ENCODE results near the gene VASN.
"Not testable (repeated sequence)": the region's sequence is repeated elsewhere in the genome, so short reads cannot be mapped to it uniquely, and the experiment has no call there.

VASN gene

DNA sequence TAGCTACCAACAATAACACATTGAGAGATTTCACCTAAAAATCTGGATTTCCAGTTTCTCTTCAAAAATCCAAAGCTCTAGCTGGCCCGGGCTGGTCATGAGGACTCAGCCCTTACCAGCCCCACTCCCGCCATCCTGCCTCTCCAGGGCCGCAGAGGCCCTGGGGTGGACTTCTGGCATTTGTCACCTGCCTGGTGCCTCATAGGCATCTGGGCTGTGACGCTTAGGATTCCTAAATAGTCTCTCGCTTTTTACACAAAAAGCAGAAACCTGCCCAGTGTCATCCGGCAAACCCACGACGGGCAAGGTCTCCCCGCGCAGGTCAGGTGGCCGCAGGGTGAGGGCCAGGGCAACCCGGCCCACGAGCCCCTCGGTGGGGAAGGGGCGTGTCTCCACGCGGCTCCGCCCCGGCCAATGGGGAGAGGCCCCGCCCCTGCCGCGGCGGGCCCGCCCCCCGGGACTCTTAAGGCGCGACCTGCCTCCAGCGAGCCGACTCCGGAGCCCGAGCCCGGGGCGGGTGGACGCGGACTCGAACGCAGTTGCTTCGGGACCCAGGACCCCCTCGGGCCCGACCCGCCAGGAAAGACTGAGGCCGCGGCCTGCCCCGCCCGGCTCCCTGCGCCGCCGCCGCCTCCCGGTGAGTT lies at the start of gene VASN:
Gene VASN, plus strand, starts transcription at position 492 of the 644 bp plus-strand sequence. CDS start 9,030 bp downstream, outside the sequence.
- DNase-seq, result peak; percentile 70

DNA sequence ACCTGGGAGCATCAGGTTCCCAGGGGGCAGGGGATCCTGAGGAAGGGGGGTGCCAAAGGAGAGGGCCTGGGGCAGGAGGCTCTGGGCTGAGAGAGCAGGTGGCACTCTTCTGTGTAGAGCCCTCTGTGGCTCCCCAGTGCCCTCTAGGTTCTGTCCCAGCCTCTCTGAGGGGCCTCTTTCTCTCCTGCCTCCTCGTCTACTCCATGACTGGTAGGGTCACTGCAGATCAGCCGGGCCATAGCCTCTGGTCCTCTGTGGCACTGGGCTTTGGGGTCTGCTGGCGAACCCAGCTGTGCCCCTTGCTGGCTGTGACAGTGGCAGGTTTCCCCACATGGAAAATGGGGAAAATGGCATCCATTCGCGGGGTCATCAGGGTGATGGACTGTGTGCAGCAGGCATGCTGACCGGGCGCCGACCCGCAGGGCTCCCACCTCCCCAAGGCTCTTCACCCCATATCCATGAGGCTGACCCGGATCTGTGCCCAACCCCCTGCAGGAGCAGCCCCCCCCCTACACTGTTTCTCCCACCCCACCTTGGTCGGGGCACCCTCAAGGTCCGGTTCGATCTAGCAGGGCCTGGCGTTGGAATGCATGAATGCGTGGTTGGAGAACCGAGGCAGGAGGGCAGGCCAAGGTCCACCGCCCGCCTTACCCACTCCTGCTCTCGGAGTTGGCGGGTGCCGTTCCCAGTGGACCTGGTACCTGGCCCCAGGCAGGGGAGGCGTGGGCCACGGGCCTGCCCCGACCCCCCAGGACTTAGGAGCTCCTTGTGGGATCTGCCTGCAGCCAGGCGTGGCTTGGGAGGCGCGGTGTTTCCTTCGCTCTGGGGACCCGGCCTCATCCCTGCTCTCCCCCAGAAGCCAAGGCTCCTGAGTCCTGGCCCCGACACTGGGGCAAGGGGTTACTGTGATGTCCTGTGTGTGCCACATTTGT lies 49.3 kb upstream of the VASN start:
- DNase-seq, result no peak

DNA sequence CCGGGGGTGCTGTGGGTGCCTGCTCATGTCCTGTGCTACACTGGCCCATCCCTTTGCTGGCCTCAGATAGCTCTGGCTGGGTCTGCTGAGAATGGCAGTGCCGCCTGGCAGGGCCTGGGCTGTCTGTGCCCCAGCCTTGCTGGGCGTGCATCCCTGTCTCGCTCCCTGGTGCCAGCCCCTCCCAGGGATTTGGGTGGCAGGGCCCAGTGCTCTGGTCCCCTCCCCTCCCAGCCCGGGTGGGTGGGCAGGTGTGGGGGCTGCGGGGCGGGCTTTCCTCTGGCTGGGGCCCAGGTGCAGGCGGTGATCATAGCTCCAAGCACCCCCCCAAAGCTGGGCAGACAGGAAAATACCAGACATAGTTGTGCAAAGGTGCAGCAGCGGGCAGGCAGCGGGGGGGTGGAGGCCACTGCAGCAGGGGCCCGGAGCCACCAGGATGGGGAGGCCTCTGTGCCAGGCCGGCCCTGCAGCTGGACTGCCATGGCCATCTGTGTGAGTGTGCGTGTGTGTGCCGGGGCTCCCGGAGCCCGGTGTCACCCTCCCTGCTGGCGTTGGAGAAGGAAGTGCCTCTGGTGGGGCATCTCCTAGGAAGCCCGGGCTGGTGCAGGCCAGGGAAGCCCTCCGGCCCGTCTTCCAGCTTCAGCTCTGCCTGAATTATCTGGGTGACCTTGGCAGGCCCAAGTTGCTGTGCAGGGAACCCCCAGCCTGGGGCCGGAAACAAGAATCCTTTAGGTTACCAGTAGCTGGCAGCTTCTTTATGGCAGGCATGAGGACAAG lies 48.4 kb upstream of the VASN start:
- DNase-seq, result no peak

DNA sequence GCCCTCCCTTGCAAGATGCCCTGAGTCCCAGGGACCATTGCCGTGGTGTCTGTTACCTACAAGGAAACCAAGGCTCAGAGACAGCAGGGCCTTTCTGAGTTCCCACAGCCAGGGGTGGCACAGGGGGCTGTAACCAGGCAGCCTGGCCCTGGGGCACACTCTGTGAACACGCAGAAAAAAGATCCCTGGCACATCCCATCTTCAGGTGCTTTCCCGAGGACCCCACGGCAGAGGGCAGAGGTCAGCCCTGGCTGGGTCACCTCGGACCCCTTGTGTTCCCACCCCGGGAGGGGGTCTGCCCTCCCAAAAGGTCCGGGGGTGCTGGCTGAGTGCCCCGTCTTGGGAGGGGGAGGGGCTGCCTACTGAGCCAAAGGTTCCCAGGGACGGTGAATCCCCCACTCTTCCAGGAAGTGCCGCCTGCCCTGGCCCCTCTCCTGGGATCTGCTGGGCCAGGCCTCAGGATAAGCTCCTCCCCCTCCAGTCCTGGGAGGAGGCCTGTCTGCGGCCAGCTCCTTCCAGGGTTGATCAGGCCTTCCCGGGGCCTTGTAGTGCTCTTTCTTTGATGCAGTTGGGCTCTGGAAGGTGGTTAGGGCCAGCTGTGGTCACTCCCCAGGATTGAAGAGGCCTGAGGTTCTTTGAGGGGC lies 47.7 kb upstream of the VASN start:
- DNase-seq, result no peak

DNA sequence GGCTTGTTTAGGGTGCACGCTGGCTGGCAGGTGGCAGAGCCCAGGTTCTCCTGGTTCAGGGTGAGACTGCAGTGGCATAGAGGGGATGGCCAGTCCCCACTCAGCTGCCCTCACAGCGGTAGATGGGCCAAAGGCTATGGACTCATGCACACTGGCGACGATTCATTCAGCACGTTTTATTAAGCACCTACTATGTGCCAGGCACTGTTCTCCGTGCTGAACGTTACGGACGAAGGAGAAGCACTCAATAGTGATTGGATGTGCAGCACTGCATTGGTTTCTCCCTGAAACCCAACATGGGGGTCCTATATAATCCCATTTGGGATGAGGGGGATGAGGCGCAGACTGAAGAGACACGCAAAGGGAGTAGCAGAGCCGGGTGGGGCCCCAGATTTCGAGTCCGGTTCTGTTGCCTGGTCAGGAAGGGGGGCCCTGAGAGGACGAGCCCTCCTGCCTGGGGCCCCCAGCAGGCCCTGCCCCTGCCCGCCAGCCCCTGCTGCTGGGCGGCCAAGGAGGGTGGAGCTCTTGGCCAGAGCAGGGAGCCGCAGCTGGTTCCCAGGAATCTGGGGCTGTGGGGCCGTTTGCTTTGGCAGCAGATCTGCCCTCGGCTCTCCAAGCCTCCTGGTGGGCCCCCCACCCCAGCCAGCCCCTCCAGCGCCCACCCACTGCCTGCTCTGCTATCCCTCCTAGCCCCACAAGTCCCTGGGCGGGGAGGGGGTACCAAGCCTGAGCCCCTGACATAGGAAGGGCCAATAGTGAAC lies 47.0 kb upstream of the VASN start:
- no peak for DNase-seq

DNA sequence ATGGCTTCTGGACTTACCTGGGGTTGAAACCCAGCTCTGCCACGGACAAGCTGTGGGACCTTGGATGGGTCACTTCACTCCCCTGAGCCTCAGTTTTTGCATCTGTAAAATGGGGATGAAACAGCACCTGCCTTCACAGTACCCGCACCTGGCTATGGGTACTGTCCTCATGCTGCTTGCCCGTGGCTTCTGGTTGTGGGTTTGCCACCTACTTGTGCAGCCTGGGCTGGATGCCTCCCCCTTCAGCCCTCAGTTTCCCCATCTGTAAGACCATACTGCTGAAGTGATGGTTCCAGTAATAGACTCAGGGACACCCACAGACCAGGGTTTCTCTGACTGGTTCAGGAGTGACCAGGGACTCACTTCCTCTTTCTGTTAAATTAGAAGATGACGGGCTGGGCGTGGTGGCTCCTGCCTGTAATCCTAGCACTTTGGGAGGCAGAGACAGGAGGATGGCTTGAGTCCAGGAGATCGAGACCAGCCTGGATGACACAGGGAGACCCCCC lies 46.3 kb upstream of the VASN start:
- peak; percentile 40 for DNase-seq

DNA sequence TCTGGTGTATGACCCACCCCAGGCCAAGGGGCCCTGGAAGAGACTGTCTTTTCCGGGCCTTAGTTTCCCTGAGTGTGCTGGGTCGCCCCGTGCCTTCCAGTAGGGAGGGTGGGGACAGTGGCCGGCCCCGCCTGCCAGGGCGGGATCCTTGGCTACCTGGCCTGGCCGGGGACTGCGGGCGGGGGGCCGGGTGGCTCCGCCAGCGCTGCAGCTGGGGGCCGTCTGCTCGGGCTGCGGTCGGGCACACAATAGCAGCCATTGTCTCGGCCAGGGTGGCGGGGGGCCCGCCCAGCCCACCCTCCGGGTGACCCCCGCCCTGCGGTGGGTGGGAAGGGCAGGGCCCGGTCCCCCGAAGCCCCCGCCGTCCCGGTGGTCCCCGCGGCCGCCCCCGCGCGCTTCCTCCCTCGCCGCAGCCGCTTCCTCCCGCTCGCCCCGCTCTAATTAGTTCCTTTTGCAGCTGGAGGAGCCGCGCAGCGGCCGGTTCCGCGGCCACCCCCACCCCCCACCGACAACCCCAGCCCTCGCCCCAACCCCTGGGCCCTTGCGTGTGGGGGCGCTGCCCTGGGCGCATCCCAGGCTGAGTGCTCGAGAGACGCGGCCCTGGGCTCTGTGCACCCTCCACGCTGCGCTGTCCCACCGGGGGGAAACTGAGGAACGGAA lies 44.1 kb upstream of the VASN start:
- no peak for DNase-seq

DNA sequence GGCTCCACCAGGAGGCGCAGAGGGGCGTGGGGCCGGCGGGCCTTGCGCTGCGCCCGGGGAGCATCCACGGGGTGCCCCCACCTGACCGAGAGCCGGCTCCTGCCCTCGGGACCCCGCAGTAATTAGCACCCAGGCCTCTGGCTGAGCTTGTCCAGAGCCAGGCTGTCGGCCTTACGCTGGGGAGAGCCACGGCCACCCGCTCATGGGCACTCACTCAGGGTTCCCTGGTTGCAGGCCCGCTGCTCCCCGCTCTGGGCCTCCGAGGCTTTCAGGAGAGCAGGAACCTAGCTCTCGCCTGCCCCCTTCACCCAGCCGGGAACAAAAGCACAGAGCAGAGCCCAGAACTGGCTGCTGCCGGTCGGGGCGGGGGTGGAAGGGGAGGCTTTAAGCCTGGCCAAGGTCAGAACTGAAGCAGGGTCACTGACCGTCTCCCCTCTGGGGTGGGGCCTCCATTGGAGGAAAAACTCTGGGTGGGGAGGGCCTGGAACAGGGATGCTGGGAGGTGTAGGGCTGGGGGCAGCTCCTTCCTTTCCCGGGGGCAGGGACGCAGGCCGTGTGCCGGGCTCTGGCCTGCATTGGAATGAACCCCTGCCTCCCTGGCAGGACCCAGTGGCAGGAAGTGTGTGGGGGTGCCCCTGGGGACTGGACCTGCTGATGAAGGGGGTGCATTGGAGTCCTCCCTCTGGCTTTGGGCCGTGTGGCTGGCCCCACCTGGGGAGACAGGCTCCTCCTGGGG lies 43.4 kb upstream of the VASN start:
- peak; percentile 70 for DNase-seq

DNA sequence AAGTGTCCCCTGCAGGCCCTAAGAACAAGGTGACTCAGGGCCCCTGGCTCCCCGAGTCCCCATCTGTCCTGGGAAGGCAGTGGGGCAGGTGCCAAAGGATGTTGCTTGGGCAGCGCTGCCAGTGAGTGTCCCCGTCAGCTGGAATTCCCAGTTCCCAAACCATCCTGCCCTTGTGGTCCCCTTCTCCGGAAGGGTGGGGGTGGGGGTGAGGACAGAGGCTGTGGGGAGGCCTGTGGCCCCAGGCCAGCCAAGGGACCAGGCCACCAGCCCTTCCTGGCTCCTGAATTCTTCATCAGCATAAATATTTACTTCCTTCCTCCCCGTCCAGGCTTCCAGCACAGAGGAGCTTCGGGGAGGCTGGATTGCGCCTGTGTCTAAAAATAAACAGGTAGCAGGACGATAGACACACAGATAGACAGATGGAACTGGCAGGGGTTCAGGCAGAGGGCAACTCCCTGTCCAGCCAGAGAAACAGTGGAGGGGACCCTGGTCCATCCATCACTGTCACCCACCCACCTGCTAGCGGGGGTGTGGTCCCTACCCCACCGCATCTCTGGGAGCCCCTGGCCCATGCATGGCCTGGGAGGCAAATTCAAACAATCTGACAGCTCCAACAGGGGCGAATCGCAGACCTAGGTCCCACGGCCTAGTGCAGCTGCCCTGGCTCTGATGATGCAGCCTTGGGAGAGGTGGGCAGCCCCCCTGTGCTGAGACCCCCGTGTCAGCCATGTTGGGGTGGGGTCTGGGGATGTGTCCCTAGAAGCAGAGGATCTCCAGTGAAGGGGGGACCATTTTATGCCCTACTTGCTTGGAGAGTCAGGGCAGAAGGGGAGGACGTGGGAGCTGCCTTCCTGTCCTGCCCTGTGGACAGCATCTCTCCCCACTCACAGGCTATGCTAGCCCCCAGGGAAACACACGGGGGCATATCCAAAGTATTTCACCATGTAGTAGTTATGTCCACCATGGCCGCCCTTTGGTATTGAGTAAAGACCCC lies 42.6 kb upstream of the VASN start:
- DNase-seq, result no peak

DNA sequence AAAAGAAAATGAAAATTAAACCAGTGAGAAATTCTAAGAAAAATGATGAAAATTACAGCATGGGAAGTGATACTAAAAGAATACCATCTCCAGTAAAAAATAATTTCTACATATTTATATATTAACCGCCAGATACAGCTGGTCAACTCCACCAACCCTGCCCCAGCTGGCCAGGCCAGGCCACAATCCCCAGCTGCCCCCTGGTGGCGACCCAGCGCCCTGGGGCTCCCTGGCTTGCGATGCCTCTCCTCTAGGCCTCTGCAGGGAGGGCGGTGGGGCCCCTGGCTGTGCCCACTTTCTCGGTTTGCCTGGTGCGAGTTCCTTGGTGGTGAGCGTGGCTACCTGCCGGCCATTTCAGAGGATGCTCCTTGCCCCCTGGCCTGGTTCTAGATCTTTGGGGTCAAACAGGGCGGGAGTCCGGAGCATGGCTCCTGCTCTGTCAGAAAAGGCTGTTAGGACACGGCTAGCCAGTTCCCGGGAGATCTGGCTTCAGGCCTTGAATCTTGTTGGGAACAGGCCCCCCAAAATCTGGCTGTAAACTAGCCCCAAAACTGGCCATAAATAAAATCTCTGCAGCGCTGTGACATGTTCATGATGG lies 41.3 kb upstream of the VASN start:
- peak; percentile 65 for DNase-seq

DNA sequence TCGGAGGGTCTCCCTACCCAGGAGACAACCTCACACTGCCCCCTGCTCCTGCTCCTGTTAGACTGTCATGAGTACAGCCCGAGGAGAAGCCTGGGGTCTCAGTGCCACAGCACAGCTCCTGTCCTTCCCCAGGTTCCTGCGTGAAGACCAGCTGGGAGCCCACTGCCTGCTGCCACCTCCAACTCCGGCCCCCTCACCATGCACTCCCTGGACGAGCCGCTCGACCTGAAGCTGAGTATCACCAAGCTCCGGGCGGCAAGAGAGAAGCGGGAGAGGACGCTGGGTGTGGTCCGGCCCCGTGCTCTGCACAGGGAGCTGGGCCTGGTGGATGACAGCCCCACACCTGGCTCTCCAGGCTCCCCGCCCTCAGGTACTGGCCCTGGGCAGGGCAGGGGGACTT lies 39.6 kb upstream of the VASN start:
- no peak for DNase-seq

DNA sequence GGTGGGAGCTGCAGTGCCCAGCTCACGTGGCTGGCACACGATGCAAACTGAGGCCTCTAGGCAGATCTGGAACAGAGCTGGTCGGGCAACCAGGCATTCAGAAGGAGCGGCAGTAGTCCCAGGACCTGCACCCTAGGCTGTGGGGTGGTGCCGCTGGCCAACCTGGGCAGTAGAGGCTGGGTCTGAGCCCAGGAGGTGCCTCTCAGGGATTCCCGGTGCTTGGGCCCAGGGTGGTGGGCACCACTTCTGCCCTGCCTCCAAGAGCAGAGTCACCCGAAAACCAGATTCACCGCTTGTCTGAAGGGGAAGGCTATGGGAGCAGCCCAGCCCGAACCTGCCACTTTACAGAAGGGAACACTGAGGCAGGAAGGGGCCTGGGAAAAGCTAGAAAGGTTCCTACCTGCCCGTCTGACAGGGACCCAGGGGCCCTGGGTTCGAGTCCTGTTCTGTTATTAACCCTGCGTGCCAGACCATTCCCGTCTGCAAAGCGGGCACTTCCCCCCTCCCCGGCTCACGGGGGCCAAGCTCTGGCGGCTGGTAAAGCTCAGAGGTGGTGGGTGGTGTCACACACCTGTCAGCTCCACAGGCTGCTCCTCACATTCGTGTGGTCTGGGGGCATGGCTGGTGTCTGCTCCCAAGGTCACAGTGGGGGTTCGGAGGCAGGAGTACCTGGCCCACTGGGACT lies 38.9 kb upstream of the VASN start:
- no peak for DNase-seq

DNA sequence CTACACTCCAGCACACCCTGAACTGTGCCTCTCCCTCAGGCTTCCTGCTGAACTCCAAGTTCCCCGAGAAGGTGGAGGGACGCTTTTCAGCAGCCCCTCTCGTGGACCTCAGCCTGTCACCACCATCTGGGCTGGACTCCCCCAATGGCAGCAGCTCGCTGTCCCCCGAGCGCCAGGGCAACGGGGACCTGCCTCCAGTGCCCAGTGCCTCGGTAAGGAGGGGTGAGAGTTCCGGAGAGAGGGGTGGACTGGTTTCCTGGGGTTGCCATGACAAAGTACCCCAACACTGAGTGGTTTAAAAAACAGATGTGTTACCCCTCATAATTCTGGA lies 38.4 kb upstream of the VASN start:
- no peak for DNase-seq

DNA sequence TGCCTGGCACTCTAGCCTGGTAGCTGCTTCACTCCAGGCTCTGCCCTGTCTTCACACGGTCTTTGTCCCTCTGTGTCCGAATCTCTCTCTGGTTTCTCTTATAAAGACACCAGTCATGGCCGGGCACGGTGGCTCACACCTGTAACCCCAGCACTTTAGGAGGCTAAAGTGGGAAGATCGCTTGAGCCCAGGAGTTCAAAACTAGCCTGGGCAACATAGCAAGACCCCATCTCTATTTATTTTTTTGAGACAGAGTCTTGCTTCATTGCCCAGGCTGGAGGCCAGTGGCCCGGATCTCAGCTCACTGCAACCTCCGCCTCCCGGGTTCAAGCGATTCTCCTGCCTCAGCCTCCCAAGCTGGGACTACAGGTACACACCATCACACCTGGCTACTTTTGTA lies 37.9 kb upstream of the VASN start:
- DNase-seq, result not testable (repeated sequence)

DNA sequence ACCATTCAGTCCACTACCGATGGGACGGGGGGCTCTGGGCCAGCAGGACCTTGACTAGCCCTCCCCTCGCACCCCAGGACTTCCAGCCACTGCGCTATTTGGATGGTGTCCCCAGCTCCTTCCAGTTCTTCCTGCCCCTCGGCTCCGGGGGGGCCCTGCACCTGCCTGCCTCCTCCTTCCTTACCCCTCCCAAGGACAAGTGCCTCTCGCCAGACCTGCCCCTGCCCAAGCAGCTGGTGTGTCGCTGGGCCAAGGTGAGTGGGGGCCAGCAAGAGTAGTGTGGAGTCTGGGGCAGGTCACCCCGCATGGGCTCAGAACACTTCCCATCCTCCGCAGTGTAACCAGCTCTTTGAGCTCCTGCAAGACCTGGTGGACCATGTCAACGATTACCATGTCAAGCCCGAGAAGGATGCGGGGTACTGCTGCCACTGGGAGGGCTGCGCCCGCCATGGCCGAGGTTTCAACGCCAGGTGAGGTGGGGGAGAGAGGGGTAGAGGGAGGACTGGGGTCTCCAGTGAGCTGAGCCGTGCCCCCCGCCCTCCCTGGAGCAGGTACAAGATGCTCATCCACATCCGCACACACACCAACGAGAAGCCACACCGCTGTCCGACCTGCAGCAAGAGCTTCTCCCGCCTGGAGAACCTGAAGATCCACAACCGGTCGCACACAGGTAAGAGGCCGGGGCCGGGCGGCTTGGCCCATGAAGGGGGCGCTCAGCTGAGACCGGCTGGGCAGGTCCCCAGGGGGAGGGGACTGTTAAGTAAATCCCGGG lies 36.7 kb upstream of the VASN start:
- no peak for DNase-seq

DNA sequence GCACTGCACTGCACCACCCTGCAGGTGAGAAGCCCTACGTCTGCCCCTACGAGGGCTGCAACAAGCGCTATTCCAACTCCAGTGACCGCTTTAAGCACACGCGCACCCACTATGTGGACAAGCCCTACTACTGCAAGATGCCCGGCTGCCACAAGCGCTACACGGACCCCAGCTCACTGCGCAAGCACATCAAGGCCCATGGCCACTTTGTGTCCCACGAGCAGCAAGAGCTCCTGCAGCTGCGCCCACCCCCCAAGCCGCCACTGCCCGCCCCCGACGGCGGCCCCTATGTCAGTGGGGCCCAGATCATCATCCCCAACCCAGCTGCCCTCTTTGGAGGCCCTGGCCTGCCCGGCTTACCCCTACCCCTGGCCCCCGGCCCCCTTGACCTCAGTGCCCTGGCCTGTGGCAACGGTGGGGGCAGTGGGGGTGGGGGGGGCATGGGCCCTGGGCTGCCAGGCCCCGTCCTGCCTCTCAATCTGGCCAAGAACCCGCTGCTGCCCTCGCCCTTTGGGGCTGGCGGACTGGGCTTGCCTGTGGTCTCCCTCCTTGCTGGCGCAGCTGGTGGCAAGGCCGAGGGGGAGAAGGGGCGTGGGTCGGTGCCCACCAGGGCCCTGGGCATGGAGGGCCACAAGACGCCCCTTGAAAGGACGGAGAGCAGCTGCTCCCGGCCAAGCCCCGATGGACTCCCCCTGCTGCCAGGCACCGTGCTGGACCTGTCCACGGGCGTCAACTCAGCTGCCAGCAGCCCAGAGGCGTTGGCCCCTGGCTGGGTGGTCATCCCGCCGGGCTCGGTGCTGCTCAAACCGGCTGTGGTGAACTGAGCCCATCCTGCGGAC lies 34.7 kb upstream of the VASN start:
- DNase-seq, result no peak

Measured in CD4-positive, alpha-beta T cell treated with Interleukin-15 for 1 hour (primary cell).